Measurements from ENCODE around the gene CRABP2.

CRABP2 gene

DNA sequence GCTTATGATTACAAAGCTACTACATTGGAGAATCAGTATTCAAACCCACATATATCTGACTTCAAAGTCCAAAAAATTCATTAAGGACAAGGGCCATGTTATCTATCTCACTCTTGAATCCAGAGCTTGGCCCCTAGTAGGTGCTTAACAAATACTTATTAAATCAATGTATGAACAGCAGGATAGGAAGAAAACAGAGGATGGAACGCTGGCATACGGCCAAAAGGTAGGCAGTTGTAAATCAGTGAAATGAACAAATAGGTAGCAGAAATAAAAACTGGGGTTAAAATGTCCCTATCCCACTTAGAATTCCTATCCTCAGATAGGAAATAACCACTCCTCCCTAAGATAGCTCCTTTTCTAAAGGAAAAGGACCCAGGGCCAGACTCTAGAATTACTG is 33.5 kb upstream of the CRABP2 start:
- Histone ChIP-seq H3K27me3 (ENCODE audit: insufficient read depth, low read length, poor library complexity) (no peaks in the 10 kb centered on the region), H3K4me3 (ENCODE audit: low read depth in 1 of 2, low read length in 2 of 2) (no peak overlapping the region), H3K36me3 (ENCODE audit: insufficient read depth, low read length) (peaks cover 60% of the 10 kb centered on the region), H3K27ac (ENCODE audit: low read length) (no peak overlapping the region), H2AFZ (ENCODE audit: low read depth, low read length) (no peak overlapping the region), H3K9ac (ENCODE audit: low read depth, low read length) (no peak overlapping the region), H3K79me2 (ENCODE audit: insufficient read depth, low read length) (peaks cover 24% of the 10 kb centered on the region), H3K9me3 (ENCODE audit: insufficient read depth, low read length, severe bottlenecking) (no peaks in the 10 kb centered on the region), H3K4me1 (ENCODE audit: insufficient read depth, low read length) (peaks cover 25% of the 10 kb centered on the region), H4K20me1 (ENCODE audit: insufficient read depth, low read length) (no peaks in the 10 kb centered on the region), H3K4me2 (ENCODE audit: insufficient read depth, low read length) (no peak overlapping the region)
- TF ChIP-seq, protein P1, sequence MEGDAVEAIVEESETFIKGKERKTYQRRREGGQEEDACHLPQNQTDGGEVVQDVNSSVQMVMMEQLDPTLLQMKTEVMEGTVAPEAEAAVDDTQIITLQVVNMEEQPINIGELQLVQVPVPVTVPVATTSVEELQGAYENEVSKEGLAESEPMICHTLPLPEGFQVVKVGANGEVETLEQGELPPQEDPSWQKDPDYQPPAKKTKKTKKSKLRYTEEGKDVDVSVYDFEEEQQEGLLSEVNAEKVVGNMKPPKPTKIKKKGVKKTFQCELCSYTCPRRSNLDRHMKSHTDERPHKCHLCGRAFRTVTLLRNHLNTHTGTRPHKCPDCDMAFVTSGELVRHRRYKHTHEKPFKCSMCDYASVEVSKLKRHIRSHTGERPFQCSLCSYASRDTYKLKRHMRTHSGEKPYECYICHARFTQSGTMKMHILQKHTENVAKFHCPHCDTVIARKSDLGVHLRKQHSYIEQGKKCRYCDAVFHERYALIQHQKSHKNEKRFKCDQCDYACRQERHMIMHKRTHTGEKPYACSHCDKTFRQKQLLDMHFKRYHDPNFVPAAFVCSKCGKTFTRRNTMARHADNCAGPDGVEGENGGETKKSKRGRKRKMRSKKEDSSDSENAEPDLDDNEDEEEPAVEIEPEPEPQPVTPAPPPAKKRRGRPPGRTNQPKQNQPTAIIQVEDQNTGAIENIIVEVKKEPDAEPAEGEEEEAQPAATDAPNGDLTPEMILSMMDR (IDR thresholded peaks at IDR 0.05; ENCODE audit: borderline replicate concordance, extremely low read depth, low read length, poor library complexity, severe bottlenecking), result no peak
- no peak for TF ChIP-seq EZH2 (IDR thresholded peaks at IDR 0.05; ENCODE audit: borderline replicate concordance, low read depth, low read length, severe bottlenecking)
- DNase-seq (no peak), ATAC-seq (ENCODE audit: insufficient read depth, low read depth) (no peak)

DNA sequence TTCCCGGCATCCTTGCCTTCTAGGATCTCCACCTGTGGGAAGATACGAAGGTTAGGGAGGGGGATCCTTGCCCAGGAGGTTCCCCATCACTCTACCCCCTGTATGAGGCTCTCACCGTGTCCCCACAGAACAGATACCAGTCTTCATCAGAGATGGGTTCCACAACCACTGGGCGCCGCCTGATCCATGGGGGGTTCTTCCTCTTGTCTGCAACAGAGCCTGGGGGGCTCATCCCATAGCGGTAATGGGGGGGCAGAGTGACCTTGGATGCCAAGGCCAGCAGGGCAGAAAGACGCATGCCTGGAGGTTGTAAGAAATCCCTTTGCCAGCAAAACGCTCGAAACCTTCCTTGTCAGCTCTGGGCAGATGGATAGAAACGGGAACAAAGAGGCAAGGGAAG is 33.0 kb upstream of the CRABP2 start:
- H3K4me1 ChIP-seq (ENCODE audit: insufficient read depth, low read length), result peaks cover 25% of the 10 kb centered on the region
- no peak overlapping the region for H3K9ac ChIP-seq (ENCODE audit: low read depth, low read length)
- H3K27ac ChIP-seq (ENCODE audit: low read length), result no peak overlapping the region
- TF ChIP-seq, protein P1 (IDR thresholded peaks at IDR 0.05; ENCODE audit: borderline replicate concordance, extremely low read depth, low read length, poor library complexity, severe bottlenecking), result no peak
- no peak for TF ChIP-seq EZH2 (IDR thresholded peaks at IDR 0.05; ENCODE audit: borderline replicate concordance, low read depth, low read length, severe bottlenecking)
- DNase-seq (no peak), ATAC-seq (ENCODE audit: insufficient read depth, low read depth) (no peak)
- no peaks in the 10 kb centered on the region for H4K20me1 ChIP-seq (ENCODE audit: insufficient read depth, low read length)
- peaks cover 57% of the 10 kb centered on the region for H3K36me3 ChIP-seq (ENCODE audit: insufficient read depth, low read length)
- H3K9me3 ChIP-seq (ENCODE audit: insufficient read depth, low read length, severe bottlenecking), result no peaks in the 10 kb centered on the region
- no peak overlapping the region for H2AFZ ChIP-seq (ENCODE audit: low read depth, low read length)
- H3K4me3 ChIP-seq (ENCODE audit: low read depth in 1 of 2, low read length in 2 of 2), result no peak overlapping the region
- H3K79me2 ChIP-seq (ENCODE audit: insufficient read depth, low read length), result peaks cover 22% of the 10 kb centered on the region
- no peaks in the 10 kb centered on the region for H3K27me3 ChIP-seq (ENCODE audit: insufficient read depth, low read length, poor library complexity)
- H3K4me2 ChIP-seq (ENCODE audit: insufficient read depth, low read length), result no peak overlapping the region

DNA sequence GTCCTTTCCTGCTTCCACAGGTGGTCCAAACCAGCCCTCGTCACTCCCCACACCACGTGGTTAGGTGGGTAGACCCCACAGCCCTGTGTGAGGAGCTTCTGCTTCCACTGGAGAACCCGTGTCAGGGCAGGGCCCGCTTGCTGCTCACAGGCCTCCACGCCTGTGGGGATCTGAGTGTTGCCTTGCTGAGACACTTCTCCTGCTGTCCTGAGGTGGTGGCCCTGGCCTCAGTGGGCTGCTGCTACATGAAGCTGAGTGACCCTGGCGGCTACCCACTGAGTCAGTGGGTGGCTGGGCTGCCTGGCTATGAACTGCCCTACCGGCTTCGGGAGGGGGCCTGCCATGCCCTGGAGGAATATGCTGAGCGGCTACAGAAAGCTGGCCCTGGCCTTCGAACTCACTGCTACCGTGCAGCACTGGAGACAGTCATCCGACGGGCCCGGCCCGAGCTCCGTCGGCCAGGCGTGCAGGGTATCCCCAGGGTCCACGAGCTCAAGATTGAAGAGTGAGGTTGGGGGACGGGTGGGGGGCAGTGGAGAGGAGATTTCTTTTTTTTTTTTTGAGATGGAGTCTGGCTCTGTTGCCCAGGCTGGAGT is 28.7 kb upstream of the CRABP2 start:
- no peak overlapping the region for H3K4me2 ChIP-seq (ENCODE audit: insufficient read depth, low read length)

More for the DNA sequence above, 28.7 kb upstream of the CRABP2 start:
- Histone ChIP-seq H2AFZ (ENCODE audit: low read depth, low read length) (no peak overlapping the region), H3K27me3 (ENCODE audit: insufficient read depth, low read length, poor library complexity) (no peaks in the 10 kb centered on the region), H3K4me3 (ENCODE audit: low read depth in 1 of 2, low read length in 2 of 2) (no peak overlapping the region), H3K36me3 (ENCODE audit: insufficient read depth, low read length) (peaks cover 38% of the 10 kb centered on the region), H3K27ac (ENCODE audit: low read length) (no peak overlapping the region), H4K20me1 (ENCODE audit: insufficient read depth, low read length) (no peaks in the 10 kb centered on the region), H3K4me1 (ENCODE audit: insufficient read depth, low read length) (peaks cover 11% of the 10 kb centered on the region), H3K79me2 (ENCODE audit: insufficient read depth, low read length) (peaks cover 8% of the 10 kb centered on the region), H3K9ac (ENCODE audit: low read depth, low read length) (no peak overlapping the region), H3K9me3 (ENCODE audit: insufficient read depth, low read length, severe bottlenecking) (no peaks in the 10 kb centered on the region)
- TF ChIP-seq EZH2 (IDR thresholded peaks at IDR 0.05; ENCODE audit: borderline replicate concordance, low read depth, low read length, severe bottlenecking), result no peak
- TF ChIP-seq, protein P1 (IDR thresholded peaks at IDR 0.05; ENCODE audit: borderline replicate concordance, extremely low read depth, low read length, poor library complexity, severe bottlenecking), result no peak
- DNase-seq, result no peak
- ATAC-seq (ENCODE audit: insufficient read depth, low read depth), result no peak
